Uterus (tissue), 2 donors: ENCODE data around the gene ZSWIM1.
"Not testable (repeated sequence)": the region's sequence is repeated elsewhere in the genome, so short reads cannot be mapped to it uniquely, and the experiment has no call there.

Experiments used
- CTCF ChIP-seq, 4 experiments: fragments of 200-600 bp in 2 of 4; fragments of 450-650 bp in 2 of 4; sonication (generic) in 2 of 4; IDR thresholded peaks; one replicate each; pipeline ENCODE4 v1.5.1; 2016 to 2019; ENCODE audit warnings: antibody characterized with exemption in 4 of 4, mild to moderate bottlenecking in 2 of 4, moderate library complexity in 1 of 4
- POLR2A ChIP-seq, 2 donors: fragments of 450-650 bp; IDR thresholded peaks; one replicate each; pipeline ENCODE4 v1.6.1; 2016; ENCODE audit warnings: antibody characterized with exemption in 2 of 2, mild to moderate bottlenecking in 1 of 2, moderate library complexity in 1 of 2

- TF ChIP-seq CTCF, POLR2A (IDR thresholded peaks at IDR 0.05): not testable (repeated sequence)
Measured at GRCh38 chr20:45931680-45932079, 50.7 kb downstream of the ZSWIM1 start.
